HG03354 (cell line): ENCODE measurements around the gene AACS.
A peak's percentile ranks its signal among the peaks of the same experiment; 100 is the strongest.
"Not testable (repeated sequence)": the region's sequence is repeated elsewhere in the genome, so short reads cannot be mapped to it uniquely, and the experiment has no call there.

ENCODE experiments used
- ATAC-seq: cut with Tn5 transposase; IDR thresholded peaks from one replicate; pipeline ENCODE4 v1.9.1; 2021; ENCODE audit warnings: mild to moderate bottlenecking; ENCODE audit not compliant: unreplicated experiment, poor library complexity, severe bottlenecking

AACS gene

GRCh38 chr12:125053821-125054220 lies 11.4 kb upstream of the AACS start:
- no peak for ATAC-seq

- no peak for ATAC-seq
These were observed 9.6 kb upstream of the AACS start for GRCh38 chr12:125055591-125055990.

GRCh38 chr12:125056306-125056705 lies 8.9 kb upstream of the AACS start:
- ATAC-seq, result no peak

GRCh38 chr12:125057708-125058107 lies 7.5 kb upstream of the AACS start:
- ATAC-seq, result no peak

GRCh38 chr12:125061229-125061628 lies 4.0 kb upstream of the AACS start:
- no peak for ATAC-seq

GRCh38 chr12:125063522-125063921 lies 1.7 kb upstream of the AACS start:
- ATAC-seq, result not testable (repeated sequence)

GRCh38 chr12:125064492-125064891 lies 743 bp upstream of the AACS start:
- peak; percentile 0 for ATAC-seq

GRCh38 chr12:125065919-125066570 lies 810 bp downstream of the AACS start:
- no peak for ATAC-seq

GRCh38 chr12:125068391-125068790 lies 3.2 kb downstream of the AACS start:
- ATAC-seq, result no peak

- no peak for ATAC-seq
These were observed 4.4 kb downstream of the AACS start for GRCh38 chr12:125069616-125070015.

- ATAC-seq, result no peak
These were observed 4.9 kb downstream of the AACS start for GRCh38 chr12:125070112-125070511.

- ATAC-seq, result no peak
These were observed 5.6 kb downstream of the AACS start for GRCh38 chr12:125070661-125071390.

GRCh38 chr12:125071456-125071855 lies 6.2 kb downstream of the AACS start:
- ATAC-seq, result no peak

- no peak for ATAC-seq
These were observed 7.3 kb downstream of the AACS start for GRCh38 chr12:125072496-125072895.

GRCh38 chr12:125074294-125074693 lies 9.1 kb downstream of the AACS start:
- not testable (repeated sequence) for ATAC-seq

- no peak for ATAC-seq
These were observed 10.9 kb downstream of the AACS start for GRCh38 chr12:125076103-125076502.

GRCh38 chr12:125079084-125079483 lies 13.8 kb downstream of the AACS start:
- no peak for ATAC-seq

- ATAC-seq, result no peak
These were observed 14.7 kb downstream of the AACS start for GRCh38 chr12:125079648-125080645.

- ATAC-seq, result no peak
These were observed 16.2 kb downstream of the AACS start for GRCh38 chr12:125081427-125081826.

GRCh38 chr12:125083072-125083471 lies 17.8 kb downstream of the AACS start:
- ATAC-seq, result no peak
